PC-9 (cell line): ENCODE measurements around the gene ANKRD30A. TPM values are rescaled to one million over a fixed set of nuclear protein-coding genes. Genes with fewer than 3 reads are reported as not detected.

Experiments
- BruUV-seq: library from RNA; stranded (reverse); fragments of 400-500 nt; replicated peaks from 2 replicates; lab custom pipeline; 2021; lab: Mats Ljungman, UMichigan
- CTCF ChIA-PET: fragments of 300-600 bp; sonication (Branson Sonifier 250); formaldehyde crosslinking; loops from one replicate; lab custom pipeline; 2022; ENCODE audit warnings: antibody characterized with exemption; lab: Charles Lee
- POLR2A ChIA-PET: fragments of 300-600 bp; sonication (Branson Sonifier 250); formaldehyde crosslinking; loops from one replicate; lab custom pipeline; 2022; ENCODE audit warnings: antibody characterized with exemption; ENCODE audit not compliant: unreplicated experiment; lab: Charles Lee
- DNase-seq, 2 experiments: peaks; one replicate each; pipeline versions ENCODE4 v3.0.0 to v3.0.0-alpha.2; 2015 to 2022; ENCODE audit warnings: mixed read lengths in 1 of 2
- H2AFZ ChIP-seq: fragments of 200-600 bp; sonication (generic); 2 replicates; pipeline ENCODE4 v1.8.1; 2017; ENCODE audit warnings: antibody characterized with exemption
- H3F3A ChIP-seq: fragments of 200-600 bp; sonication (generic); 2 replicates; pipeline ENCODE4 v1.8.1; 2017; ENCODE audit warnings: antibody characterized with exemption, mild to moderate bottlenecking, low read depth; ENCODE audit not compliant: insufficient read depth
- H3K27ac ChIP-seq: fragments of 200-600 bp; sonication (generic); 2 replicates; pipeline ENCODE4 v1.6.1; 2016; ENCODE audit warnings: mixed run types
- H3K27me3 ChIP-seq: fragments of 200-600 bp; sonication (generic); 2 replicates; pipeline ENCODE4 v1.6.1; 2016; ENCODE audit warnings: low read depth, mixed run types; ENCODE audit not compliant: insufficient read depth
- H3K36me3 ChIP-seq: fragments of 200-600 bp; sonication (generic); 2 replicates; pipeline ENCODE4 v1.6.1; 2016; ENCODE audit warnings: low read depth, mixed run types
- H3K4me1 ChIP-seq: fragments of 200-600 bp; sonication (generic); replicated peaks from 2 replicates; pipeline ENCODE4 v1.6.1; 2016; ENCODE audit warnings: mixed run types; ENCODE audit not compliant: insufficient read depth
- H3K4me2 ChIP-seq: fragments of 200-600 bp; sonication (generic); 2 replicates; pipeline ENCODE4 v1.6.1; 2017; ENCODE audit warnings: mixed run types
- H3K4me3 ChIP-seq: fragments of 200-600 bp; sonication (generic); 2 replicates; pipeline ENCODE4 v1.6.1; 2016; ENCODE audit warnings: mixed run types
- H3K79me2 ChIP-seq: fragments of 200-600 bp; sonication (generic); 2 replicates; pipeline ENCODE4 v1.6.1; 2017; ENCODE audit warnings: low read depth, mixed run types
- H3K9me2 ChIP-seq: fragments of 200-600 bp; sonication (generic); 2 replicates; pipeline ENCODE4 v1.8.1; 2017; ENCODE audit warnings: mild to moderate bottlenecking; ENCODE audit not compliant: insufficient read depth
- H3K9me3 ChIP-seq: fragments of 200-600 bp; sonication (generic); 2 replicates; pipeline ENCODE4 v1.8.1; 2016; ENCODE audit warnings: low read depth; ENCODE audit not compliant: insufficient read depth
- H4K20me1 ChIP-seq: fragments of 200-600 bp; sonication (generic); 2 replicates; pipeline ENCODE4 v1.8.1; 2017; ENCODE audit not compliant: insufficient read depth
- CTCF ChIP-seq: fragments of 200-600 bp; sonication (generic); conservative IDR thresholded peaks from 2 replicates; pipeline ENCODE4 v1.6.1; 2017; ENCODE audit warnings: mixed run types, antibody characterized with exemption, mild to moderate bottlenecking, moderate library complexity
- EZH2 ChIP-seq: fragments of 200-600 bp; sonication (generic); IDR thresholded peaks from 2 replicates; pipeline ENCODE4 v1.8.0; 2017; ENCODE audit warnings: antibody characterized with exemption, low read depth
- intact Hi-C: fragments of 100-400 bp; cut with micrococcal nuclease; formaldehyde crosslinking; loops from one replicate; pipeline ENCODE4 v1.10.0; 2022; ENCODE audit not compliant: unreplicated experiment
- total RNA-seq: library from RNA; stranded (reverse); gene quantifications from 2 replicates; pipeline ENCODE4 v1.2.3, GENCODE V29; 2021

The ANKRD30A gene
- total RNA-seq, 1 experiment from 2014 or later: not detected

DNA sequence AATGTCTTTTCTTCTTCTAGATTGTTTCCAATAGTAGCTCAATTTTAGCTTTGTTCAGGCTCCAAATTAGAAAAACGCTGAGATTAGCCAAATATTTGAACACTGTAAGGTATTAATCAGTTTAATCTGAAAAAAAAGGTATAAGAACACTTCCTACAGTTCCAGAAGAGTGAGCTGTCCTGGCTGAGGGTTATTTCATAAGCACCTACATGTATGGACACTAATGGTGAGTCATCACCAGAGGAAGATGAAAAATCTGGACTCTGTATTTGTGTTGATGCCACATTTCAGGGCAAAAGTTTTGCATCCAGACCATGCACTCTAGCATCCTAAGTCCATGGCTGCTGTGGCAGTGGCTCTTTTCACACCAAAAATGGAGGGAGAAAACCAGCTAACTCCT lies 189.5 kb downstream of the ANKRD30A start:
- Histone ChIP-seq H4K20me1 (no peaks in the 10 kb centered on the region), H3K9me3 (no peaks in the 10 kb centered on the region), H3K4me1 (no peaks in the 10 kb centered on the region), H3K9me2 (no peaks in the 10 kb centered on the region), H2AFZ (no peak overlapping the region), H3F3A (no peaks in the 10 kb centered on the region), H3K27me3 (no peaks in the 10 kb centered on the region), H3K4me3 (no peak overlapping the region), H3K36me3 (no peaks in the 10 kb centered on the region), H3K4me2 (no peak overlapping the region), H3K79me2 (no peaks in the 10 kb centered on the region), H3K27ac (no peak overlapping the region)
- no peak for TF ChIP-seq CTCF
- no peak for TF ChIP-seq EZH2
- POLR2A ChIA-PET: no interaction called here
- intact Hi-C loops: no loop called here
- DNase-seq: no peak
- CTCF ChIA-PET: no interaction called here
- no TSS peak for BruUV-seq

DNA sequence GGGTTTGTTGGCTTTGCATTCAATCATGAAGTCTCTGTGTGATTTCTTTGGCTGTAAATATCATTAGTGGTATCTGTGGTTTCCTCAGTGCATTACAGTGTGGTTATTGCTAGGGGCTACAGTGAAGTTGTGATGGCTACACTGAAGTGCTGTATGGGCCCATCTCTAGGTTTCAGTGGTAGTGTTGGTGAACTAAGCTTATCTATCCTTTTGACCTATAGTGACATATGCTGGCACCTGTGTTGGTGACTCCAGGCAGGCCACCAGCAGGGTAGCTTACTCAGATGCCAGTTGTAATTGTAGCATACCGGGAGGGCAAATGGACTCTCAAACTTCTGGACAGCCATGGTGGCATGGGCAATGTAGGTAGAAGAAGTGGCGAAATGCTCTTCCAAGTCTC lies 219.0 kb downstream of the ANKRD30A start:
- BruUV-seq: no TSS peak
- no peak overlapping the region for H2AFZ ChIP-seq
- intact Hi-C loops: no loop called here
- no peaks in the 10 kb centered on the region for H3K4me1 ChIP-seq
- POLR2A ChIA-PET: no interaction called here
- no peak overlapping the region for H3K4me2 ChIP-seq
- H3K79me2 ChIP-seq: no peaks in the 10 kb centered on the region
- H3K9me2 ChIP-seq: no peaks in the 10 kb centered on the region
- H3K4me3 ChIP-seq: no peak overlapping the region
- TF ChIP-seq CTCF (no peak), EZH2 (no peak)
- H3K9me3 ChIP-seq: no peaks in the 10 kb centered on the region
- no peaks in the 10 kb centered on the region for H3K27me3 ChIP-seq
- H3K36me3 ChIP-seq: no peaks in the 10 kb centered on the region
- H3F3A ChIP-seq: no peaks in the 10 kb centered on the region
- H4K20me1 ChIP-seq: no peaks in the 10 kb centered on the region
- CTCF ChIA-PET: no interaction called here
- no peak for DNase-seq
- no peak overlapping the region for H3K27ac ChIP-seq

DNA sequence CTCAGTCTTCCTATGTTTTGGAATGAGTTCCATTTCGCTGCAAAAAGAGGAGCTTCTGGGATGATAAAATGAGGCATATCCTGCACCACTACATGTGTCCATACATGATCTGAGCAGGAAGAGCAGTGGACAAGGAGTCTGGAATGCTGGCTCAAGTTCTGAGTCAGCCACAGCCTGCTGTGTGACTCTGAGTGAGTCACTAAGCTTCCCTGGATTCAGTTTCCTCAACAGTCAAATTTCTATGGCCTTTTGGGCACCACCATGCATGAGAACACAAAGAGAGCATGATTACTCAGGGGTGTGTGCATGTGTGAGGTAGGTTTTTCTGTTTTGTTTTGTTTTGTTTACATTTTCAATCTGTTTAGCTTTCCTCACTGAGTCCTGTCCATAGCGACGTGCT lies 254.6 kb downstream of the ANKRD30A start:
- Histone ChIP-seq H3K4me2 (no peak overlapping the region), H3K4me1 (no peaks in the 10 kb centered on the region), H3K4me3 (no peak overlapping the region), H2AFZ (no peak overlapping the region), H3K79me2 (no peaks in the 10 kb centered on the region), H3K27me3 (no peaks in the 10 kb centered on the region), H3K9me3 (no peaks in the 10 kb centered on the region), H3K27ac (no peak overlapping the region), H3F3A (no peaks in the 10 kb centered on the region), H4K20me1 (no peaks in the 10 kb centered on the region), H3K9me2 (no peaks in the 10 kb centered on the region), H3K36me3 (no peaks in the 10 kb centered on the region)
- no peak for DNase-seq
- TF ChIP-seq CTCF: no peak
- TF ChIP-seq EZH2: no peak
- ChIA-PET POLR2A (no interaction called here), CTCF (no interaction called here)
- no TSS peak for BruUV-seq
- intact Hi-C loops: no loop called here
